Right ventricle myocardium inferior (tissue), 1 donor: ENCODE measurements around the gene LEF1. TPM values are rescaled to one million over a fixed set of nuclear protein-coding genes. Genes with fewer than 3 reads are reported as not detected.

Source experiments
- ATAC-seq: fragments of 200-7000 bp; cut with Tn5 transposase; one replicate; pipeline ENCODE4 v1.9.1; 2020; ENCODE audit warnings: mild to moderate bottlenecking, moderate library complexity
- DNase-seq: peaks from one replicate; pipeline ENCODE4 v3.0.0; 2021; ENCODE audit errors: missing footprints
- intact Hi-C: fragments of 100-400 bp; cut with DNase I; formaldehyde crosslinking; loops from one replicate; pipeline ENCODE4 v1.11.0; 2022
- total RNA-seq: library from RNA; stranded (reverse); fragmentation: NEBNext Ultra II Directional; extraction: Animal tissue kit (Norgen Biotek cat#: 25700); gene quantifications from one replicate; pipeline ENCODE4 v1.2.1, GENCODE V29; 2021
- donor health status: DM: no; HTN: yes; CAD: no; lungs with severe emphysema.

LEF1 gene
- total RNA-seq, 1 donor from 2014 or later = 0.32 TPM

- ATAC-seq (no peak), DNase-seq (no peak)
- intact Hi-C loops = no loop called here
Measured at GRCh38 chr4:108094923-108095482, 73.7 kb downstream of the LEF1 start.

DNA sequence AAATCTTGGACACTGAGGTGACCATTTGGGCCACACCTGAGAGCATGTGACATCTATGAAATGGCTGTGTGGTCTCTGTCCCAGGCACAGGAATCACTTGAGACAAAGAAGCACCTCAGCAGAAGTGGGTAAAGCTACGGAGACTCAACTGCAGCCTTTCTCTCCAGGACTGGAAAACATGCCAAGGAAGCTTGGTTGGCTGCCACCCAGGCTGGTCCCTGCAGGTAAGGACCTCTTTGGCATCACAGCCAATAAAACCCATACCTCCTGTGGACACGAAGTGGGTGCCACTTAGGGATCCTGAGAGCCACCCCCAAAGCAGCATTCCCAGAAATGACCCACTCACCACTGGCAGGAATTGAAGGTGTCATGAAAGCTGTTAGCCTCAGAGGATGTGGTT is 74.6 kb downstream of the LEF1 start:
- ATAC-seq (no peak), DNase-seq (no peak)
- intact Hi-C loops = no loop called here

DNA sequence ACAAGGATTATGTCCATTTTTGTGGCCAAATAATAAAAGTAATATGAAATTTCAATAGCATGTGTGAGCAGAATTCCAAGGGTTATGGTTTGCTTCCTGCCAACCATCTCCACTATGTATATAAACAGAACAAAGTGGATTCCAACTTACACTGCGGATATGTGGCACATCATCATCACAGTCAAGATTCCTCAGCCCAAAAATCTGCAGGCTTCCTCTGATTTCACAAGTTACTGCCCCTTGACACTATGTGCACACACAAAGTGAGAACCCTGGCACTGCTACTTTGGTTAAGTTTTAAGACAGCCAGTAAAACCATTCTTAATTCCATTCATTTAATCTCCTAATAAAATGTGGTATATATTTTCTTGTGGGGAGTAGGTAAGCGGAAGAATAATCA is 76.4 kb downstream of the LEF1 start:
- DNase-seq = no peak
- intact Hi-C loops = no loop called here
- ATAC-seq = no peak

DNA sequence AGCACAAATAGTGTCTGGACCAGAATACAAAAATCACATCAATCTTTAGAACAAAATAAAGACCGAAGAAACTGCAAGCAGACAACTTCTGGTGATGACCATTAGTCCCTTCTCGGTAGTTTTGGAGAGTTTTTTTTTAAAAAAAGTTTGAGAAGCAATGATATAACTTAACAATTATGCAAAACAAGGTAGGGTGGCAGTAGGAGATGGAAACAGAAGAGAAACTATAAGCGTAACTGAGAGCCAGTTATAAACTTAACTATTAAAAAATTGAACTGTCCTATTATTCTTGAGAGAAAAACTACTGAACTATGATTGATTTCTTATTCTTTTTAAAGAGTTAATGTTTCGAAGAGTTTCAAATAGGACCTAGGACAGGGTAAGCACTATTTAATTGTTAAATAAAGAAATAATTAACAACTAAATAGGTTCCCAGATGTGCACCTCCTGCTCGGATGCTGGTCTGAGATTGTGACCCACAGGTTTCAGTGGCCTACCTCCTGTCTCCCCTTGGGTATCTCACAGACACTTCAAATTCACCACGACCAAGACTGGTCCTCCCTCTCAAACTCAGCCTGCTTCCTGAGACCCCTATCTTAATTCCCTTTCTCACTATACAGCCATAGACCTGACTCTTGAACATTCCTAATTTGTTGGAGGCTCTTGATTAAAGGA is 81.3 kb downstream of the LEF1 start:
- DNase-seq (no peak), ATAC-seq (no peak)
- intact Hi-C loops = no loop called here

DNA sequence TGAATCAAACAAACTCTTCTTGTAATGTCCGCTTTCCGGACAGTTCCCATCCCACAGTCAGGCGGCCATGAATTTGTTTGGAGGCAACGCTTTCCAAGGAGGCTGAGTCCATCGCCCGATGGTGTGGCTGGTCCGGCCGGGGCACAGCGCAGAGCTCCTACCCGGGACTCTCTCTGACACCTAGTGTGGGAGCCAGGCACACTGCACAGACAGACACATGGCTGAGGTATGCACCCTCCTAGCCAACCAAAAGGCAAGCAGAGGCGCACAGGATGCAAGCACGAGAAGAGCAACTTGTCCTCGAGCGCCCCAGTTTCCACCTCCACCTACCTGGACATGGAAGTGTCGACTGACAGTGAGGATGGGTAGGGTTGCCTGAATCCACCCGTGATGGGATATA is 87.5 kb downstream of the LEF1 start:
- intact Hi-C loops = no loop called here
- ATAC-seq (no peak), DNase-seq (no peak)

GRCh38 chr4:108080747-108081146 is 88.0 kb downstream of the LEF1 start:
- intact Hi-C loops = no loop called here
- no peak for ATAC-seq
- DNase-seq = no peak

- no peak for DNase-seq
- ATAC-seq = no peak
- intact Hi-C loops = no loop called here
Measured at GRCh38 chr4:108078024-108078733, 90.6 kb downstream of the LEF1 start.

DNA sequence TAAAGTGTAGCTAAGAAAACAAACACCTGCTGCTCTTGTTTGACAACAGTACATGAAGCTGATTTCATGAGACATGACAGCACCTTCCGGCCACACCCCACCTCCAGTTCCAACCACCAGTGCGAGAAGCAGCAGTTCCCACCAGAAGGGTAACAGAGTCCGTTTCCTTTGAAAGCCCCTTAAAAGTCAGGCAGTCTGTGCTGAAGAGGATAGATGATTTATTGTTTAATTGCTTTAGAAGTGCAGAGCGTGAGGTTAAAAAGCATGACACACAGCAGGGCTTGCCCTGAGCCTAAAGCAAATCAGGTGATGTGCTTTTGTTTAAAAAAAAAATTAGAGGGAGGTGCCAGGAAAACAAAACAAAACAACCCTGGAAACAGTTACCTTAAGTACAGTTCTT is 96.4 kb downstream of the LEF1 start:
- ATAC-seq (no peak), DNase-seq (no peak)
- intact Hi-C loops = no loop called here

DNA sequence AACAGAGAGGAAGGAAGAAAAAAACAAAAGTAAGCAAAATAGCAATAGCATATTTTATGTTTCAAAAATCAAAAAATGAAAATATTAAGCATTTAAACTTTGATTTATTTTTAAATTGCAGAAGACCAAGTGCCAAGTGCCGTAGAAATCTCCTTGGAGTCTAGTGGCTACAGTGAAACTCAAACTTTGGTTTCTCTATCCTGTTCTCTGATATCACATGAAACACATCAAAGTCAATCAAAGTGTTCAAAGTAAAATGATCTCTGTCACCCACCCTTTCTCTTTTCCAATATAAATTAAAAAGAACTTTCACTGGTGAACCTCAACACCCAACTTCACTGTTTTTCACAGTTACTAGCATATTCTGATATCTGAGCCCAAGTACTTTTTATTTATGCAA is 98.0 kb downstream of the LEF1 start:
- DNase-seq (no peak), ATAC-seq (no peak)
- intact Hi-C loops = no loop called here

GRCh38 chr4:108068442-108068841 is 100.3 kb downstream of the LEF1 start:
- ATAC-seq (no peak), DNase-seq (no peak)
- intact Hi-C loops = no loop called here

DNA sequence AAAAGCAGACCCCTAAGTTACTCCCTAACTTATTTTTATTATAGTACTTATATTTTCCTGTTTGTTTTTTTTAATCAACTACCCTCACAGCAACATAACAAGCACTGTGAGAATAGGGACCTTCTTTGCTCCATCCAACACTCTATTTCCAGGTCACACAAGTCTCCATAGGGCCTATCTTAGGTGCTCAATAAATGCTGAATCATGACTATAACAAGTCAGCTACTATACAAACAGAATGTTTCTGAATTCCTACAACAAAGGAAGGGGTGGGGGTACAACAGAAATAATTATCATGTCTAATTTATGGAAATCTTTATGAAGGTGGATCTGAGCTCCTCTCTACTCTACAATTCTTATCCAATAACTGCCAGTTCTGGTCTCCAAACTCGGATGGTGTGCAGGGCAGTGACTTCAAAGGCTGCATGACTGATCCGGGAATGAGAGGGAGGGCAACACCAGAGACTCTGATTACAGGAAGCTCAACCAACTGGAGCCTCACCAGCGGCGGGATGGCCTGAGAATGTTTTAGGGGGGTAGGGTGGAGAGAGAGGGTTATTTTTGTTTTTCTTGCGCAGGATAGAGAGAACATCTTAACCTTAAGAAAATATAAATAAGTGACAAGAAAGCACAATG is 107.9 kb downstream of the LEF1 start:
- ATAC-seq (no peak), DNase-seq (no peak)
- intact Hi-C loops = loop anchor here (5.0 kb wide), 1 partner anchor 511 kb away; no protein-coding TSS in a partner anchor

- intact Hi-C loops = loop anchor here (5.0 kb wide), 1 partner anchor 512 kb away; no protein-coding TSS in a partner anchor
- peak; percentile 37 for ATAC-seq
- no peak for DNase-seq
Measured at GRCh38 chr4:108060164-108060563, 108.6 kb downstream of the LEF1 start.

DNA sequence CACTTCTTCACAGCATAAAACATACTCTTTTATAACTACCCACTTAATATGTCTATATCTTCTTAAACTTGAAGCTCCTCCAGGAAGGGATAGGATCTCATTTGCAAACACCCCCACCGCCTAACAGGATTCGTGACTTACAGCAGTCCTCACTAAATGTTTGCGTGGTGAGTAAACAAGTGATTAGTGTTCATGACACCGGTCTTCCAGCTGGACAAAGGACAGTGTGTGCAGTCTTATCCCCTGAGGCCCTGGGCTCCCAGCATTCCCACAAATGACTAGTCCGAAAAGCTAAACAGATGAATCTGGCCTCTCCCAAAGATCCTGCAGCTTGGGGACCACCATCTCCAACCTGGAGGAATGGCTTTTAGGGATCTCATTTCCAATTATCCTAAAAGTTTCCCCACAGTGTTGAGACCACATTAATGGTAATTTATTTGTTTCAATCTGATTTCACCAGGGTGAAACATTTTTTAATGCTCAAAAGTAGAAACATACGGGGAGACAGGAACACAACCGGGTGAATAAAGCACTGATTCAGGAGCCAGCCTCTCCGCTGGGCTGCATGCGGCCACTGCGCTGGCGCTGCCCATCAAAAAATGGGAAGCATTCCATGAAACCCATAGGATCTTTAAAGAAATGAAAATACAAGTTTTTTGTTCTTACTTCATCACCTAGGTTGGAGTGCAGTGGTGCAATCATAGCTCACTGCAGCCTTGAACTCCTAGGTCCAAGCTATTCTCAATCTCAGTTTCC is 109.9 kb downstream of the LEF1 start:
- intact Hi-C loops = loop anchor here (10.0 kb wide), 1 partner anchor 456 kb away; no protein-coding TSS in a partner anchor
- no peak for ATAC-seq
- DNase-seq = no peak

DNA sequence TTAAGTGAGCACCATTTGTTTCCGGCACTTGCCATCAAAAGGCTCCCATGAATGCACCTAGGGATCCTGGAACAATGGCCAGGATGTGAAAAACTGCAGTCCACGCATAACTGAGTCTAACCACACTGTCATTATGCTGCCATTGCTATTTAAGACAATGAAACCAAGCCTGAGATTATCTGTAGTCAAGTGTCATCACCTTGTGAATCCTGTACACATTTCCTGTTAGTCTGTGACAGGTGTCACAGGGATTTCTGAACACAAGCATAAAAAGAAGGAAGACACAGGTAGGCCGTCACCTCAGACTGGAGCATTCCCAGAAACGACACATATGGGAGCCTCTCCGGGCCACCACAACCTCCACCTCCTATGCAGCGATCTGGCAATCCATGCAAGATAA is 112.3 kb downstream of the LEF1 start:
- intact Hi-C loops = loop anchor here (10.0 kb wide), 1 partner anchor 458 kb away; no protein-coding TSS in a partner anchor
- DNase-seq (no peak), ATAC-seq (no peak)

DNA sequence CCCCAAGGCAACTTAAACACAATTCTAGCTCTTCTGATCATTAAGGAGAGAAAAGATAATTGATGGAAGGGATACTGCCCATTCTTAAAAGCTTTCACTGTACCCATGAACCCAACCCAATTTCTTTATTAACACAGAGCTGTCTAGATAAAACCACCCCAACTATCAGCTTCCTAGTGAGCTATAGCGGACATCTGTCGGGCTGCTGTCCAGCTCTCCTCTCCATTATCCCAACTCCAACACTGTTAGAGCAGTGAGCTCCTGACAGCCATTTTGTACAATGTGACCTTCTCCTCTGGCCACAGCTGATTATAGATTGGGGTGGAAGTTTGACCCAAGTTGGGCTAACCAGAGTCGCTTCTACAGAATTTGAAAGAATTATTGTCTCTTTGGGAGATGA is 112.9 kb downstream of the LEF1 start:
- intact Hi-C loops = loop anchor here (10.0 kb wide), 1 partner anchor 459 kb away; no protein-coding TSS in a partner anchor
- ATAC-seq = no peak
- no peak for DNase-seq

DNA sequence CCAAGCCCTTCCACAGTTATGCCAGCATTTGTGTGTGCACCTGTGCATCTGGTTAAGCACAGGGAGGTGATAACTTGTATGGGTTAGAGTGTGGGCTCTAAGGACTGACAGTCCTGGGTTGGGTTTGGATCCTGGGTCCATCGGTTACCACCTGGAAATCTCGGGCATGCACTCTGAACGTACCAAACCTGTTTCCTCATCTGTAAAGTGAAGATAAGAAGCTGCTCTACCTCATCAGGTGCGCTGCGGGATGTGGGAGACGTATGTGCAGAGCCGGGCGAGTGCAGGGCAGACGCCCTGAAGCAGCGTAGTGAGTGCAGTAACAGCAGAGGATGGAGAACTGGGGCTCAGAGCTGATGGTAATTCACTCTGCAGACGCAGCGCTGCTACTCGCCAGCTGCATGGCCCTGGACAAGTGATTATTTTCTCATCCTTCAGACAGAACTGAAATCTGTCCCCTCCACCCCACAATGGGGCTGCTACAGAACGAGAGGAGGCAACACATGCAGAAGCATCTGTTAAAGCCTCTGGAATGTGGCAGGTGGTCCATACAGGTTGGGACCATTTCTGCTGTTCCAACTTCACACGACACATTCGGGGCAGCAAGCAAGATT is 114.6 kb downstream of the LEF1 start:
- ATAC-seq (no peak), DNase-seq (no peak)
- intact Hi-C loops = loop anchor here (10.0 kb wide), 1 partner anchor 461 kb away; no protein-coding TSS in a partner anchor

GRCh38 chr4:108053251-108053711 is 115.5 kb downstream of the LEF1 start:
- ATAC-seq (no peak), DNase-seq (no peak)
- intact Hi-C loops = loop anchor here (10.0 kb wide), 1 partner anchor 462 kb away; no protein-coding TSS in a partner anchor

GRCh38 chr4:108052558-108053120 is 116.1 kb downstream of the LEF1 start:
- ATAC-seq = no peak
- no peak for DNase-seq
- intact Hi-C loops = loop anchor here (10.0 kb wide), 1 partner anchor 462 kb away; no protein-coding TSS in a partner anchor
